ENCODE measurements around the gene PPP6C. TPM values are rescaled to one million over a fixed set of nuclear protein-coding genes. Genes with fewer than 3 reads are reported as not detected.
"Not testable (repeated sequence)": the region's sequence is repeated elsewhere in the genome, so short reads cannot be mapped to it uniquely, and the experiment has no call there.

The PPP6C gene
- 28.3 and 29.7 TPM in 2 replicates for total RNA-seq

DNA sequence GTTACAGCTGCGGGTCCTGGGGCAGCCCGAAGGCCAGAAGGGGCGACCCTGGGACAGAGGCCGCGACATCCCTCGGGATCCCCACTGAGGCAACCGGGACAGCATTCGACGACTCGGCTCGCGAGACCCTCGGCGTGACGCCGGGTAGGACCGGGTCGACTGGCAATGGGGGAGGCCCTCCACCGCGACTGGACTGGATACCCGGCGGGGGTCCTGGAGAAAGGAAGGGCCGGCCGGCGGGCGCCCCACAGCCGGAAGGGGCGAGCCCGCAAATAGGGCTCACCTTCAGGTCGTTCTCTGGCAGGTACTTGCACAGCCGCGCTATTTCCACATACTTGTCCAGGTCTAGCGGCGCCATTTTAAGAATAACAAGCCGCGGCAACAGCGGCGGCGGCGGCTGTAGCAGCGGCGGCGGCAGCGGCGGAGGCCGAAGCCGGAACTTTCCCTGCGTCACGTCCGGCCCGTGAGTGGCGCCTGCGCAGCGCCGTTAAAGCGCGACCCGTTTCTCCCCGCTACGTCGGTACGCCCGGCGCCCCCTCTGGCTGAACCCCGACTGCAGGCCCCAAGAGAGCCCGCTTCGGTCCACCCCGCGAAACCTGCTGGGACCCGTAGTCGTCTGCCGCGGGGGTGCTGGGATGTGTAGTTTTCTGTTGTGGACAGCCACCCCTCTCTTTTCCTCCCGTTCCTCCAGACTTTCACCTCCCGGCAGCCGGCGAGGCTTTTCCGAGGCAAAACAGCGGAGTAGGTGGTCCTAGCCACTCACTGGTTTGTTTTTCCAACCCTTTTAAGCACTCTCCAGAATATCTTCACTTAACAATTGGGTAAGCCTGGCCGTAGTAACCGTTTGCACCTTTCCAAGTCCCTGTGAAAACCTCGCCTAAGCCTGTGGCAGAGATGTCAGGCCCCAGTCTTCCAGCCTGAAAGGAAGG, at the start of gene PPP6C:
TSS of gene PPP6C (minus strand) at position 443 of the 929 bp plus-strand sequence. CDS start at position 358, 85 bp downstream.
- DNase-seq (ENCODE audit: low read depth) = peak; percentile 56
- H3K4me3 ChIP-seq (ENCODE audit: low read depth, low read length) = peak within 1 kb of the TSS; percentile 88
- TF ChIP-seq, protein P1, sequence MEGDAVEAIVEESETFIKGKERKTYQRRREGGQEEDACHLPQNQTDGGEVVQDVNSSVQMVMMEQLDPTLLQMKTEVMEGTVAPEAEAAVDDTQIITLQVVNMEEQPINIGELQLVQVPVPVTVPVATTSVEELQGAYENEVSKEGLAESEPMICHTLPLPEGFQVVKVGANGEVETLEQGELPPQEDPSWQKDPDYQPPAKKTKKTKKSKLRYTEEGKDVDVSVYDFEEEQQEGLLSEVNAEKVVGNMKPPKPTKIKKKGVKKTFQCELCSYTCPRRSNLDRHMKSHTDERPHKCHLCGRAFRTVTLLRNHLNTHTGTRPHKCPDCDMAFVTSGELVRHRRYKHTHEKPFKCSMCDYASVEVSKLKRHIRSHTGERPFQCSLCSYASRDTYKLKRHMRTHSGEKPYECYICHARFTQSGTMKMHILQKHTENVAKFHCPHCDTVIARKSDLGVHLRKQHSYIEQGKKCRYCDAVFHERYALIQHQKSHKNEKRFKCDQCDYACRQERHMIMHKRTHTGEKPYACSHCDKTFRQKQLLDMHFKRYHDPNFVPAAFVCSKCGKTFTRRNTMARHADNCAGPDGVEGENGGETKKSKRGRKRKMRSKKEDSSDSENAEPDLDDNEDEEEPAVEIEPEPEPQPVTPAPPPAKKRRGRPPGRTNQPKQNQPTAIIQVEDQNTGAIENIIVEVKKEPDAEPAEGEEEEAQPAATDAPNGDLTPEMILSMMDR (conservative IDR thresholded peaks at IDR 0.05; ENCODE audit: low read depth, low read length) = peak; percentile 58

DNA sequence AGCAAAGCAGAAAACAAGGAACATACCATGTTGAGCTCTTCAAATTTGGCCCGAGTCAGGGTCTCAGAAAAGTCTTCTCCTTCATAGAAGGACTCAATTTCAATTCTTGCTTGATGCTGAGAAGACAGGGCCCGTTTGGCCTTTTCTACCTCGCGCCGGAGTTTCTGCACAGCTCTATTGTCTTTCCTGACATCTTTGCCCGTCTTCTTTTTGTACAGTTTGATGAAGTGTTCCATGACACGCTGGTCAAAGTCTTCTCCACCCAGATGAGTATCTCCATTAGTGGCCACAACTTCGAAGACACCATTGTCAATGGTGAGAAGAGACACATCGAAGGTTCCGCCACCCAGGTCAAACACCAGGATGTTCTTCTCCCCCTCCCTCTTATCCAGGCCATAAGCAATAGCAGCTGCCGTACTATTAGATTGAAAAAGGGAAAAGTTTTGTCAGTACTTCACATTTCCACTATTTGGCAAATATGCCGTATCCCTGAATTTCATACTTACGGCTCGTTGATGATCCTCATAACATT, 49.4 kb upstream of the PPP6C start:
- TF ChIP-seq, protein P1 (conservative IDR thresholded peaks at IDR 0.05; ENCODE audit: low read depth, low read length) = no peak
- H3K4me3 ChIP-seq (ENCODE audit: low read depth, low read length) = peak overlapping the region; percentile 84
- DNase-seq (ENCODE audit: low read depth) = no peak

DNA sequence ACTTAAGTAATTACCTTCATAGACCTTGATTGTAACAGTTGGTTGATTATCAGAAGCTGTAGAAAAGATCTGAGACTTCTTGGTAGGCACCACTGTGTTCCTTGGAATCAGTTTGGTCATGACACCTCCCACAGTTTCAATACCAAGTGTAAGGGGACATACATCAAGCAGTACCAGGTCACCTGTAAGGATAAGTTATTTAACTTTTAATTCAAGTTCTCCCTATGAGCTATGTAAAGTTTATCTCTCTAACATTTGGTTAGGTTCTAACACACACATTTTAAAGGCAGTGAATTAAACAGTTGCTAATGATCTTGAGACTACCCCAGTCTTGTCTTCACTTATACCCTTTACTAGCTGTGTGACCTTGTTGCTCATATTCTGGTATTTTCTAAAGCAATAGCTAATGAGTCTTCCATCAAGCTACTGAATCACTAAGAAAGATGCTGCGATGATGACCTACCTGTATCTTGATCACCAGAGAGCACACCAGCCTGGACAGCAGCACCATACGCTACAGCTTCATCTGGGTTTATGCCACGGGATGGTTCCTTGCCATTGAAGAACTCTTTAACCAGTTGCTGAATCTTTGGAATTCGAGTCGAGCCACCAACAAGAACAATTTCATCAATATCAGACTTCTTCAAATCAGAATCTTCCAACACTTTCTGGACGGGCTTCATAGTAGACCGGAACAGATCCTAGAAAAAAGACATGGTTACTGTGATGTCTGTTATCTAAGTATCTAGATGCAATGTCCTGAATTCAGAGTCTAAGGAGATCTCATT, 48.7 kb upstream of the PPP6C start:
- TF ChIP-seq, protein P1 (conservative IDR thresholded peaks at IDR 0.05; ENCODE audit: low read depth, low read length) = no peak
- H3K4me3 ChIP-seq (ENCODE audit: low read depth, low read length) = peak overlapping the region; percentile 84

DNA sequence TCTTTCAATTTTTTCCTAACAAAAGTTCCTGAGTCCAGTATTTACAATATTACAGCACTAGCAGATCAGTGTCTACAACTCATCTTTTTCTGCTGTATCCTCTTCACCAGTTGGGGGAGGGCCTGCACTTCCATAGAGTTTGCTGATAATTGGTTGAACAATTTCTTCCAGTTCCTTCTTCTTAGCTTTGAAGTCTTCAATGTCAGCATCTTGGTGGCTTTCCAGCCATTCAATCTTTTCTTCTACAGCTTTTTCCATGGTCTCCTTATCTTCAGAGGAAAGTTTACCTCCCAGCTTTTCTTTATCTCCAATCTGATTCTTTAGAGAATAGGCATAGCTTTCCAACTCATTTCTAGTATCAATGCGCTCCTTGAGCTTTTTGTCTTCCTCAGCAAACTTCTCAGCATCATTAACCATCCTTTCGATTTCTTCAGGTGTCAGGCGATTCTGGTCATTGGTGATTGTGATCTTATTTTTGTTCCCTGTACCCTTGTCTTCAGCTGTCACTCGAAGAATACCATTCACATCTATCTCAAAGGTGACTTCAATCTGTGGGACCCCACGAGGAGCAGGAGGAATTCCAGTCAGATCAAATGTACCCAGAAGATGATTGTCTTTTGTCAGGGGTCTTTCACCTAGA, 47.0 kb upstream of the PPP6C start:
- peak overlapping the region; percentile 17 for H3K4me3 ChIP-seq (ENCODE audit: low read depth, low read length)
- not testable (repeated sequence) for DNase-seq (ENCODE audit: low read depth)

More for the DNA sequence above, 48.7 kb upstream of the PPP6C start:
- DNase-seq (ENCODE audit: low read depth) = no peak

DNA sequence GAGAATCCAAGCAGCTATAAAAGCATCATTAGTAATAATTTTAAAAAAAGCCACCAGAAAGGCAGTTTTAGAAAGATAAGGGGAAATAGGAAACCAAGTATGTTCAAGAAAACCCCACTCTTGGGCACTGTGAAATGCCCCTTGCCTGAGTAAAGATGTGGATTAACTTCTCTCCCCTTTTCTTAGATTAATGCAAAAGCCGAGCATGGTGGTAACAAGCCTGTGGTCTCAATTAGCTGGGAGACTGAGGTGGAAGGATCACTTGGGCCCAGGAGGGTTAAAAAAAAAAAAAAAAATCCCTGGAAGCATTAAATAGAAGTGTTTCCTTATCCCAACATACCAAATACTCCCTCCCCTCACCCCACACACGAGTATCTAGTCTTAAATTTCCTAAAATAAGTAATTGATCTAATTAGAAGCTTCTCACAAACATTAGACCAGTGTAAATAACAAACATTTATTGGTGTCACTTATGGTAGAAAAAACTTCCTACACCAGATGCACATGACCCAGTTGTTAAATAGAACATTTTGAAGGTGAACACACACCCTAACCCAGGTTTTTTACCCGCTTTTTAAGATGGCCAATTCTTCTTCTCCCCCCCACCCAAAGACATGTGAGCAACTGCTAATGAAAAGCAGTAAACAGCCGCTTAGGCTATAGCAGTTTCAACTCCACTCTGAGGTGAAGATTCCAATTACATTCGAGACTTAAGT, 46.4 kb upstream of the PPP6C start:
- peak overlapping the region; percentile 17 for H3K4me3 ChIP-seq (ENCODE audit: low read depth, low read length)
- TF ChIP-seq, protein P1 (conservative IDR thresholded peaks at IDR 0.05; ENCODE audit: low read depth, low read length) = no peak
- no peak for DNase-seq (ENCODE audit: low read depth)

DNA sequence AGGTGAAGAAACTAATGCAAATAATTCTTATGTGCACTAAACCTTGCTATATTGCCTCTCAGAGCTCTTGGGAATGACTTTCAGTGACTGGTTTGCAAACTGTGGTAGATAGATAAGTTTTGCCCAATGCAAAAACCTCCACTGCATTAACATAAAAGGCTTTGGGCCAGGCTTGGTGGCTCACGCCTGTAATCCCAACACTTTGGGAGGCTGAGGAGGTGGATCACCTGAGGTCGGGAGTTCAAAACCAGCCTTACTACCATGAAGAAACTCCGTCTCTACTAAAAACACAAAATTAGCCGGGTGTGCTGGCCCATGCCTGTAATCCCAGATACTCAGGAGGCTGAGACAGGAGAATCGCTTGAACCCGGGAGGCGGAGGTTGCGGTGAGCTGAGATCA, 44.5 kb upstream of the PPP6C start:
- not testable (repeated sequence) for DNase-seq (ENCODE audit: low read depth); H3K4me3 ChIP-seq (ENCODE audit: low read depth, low read length)

DNA sequence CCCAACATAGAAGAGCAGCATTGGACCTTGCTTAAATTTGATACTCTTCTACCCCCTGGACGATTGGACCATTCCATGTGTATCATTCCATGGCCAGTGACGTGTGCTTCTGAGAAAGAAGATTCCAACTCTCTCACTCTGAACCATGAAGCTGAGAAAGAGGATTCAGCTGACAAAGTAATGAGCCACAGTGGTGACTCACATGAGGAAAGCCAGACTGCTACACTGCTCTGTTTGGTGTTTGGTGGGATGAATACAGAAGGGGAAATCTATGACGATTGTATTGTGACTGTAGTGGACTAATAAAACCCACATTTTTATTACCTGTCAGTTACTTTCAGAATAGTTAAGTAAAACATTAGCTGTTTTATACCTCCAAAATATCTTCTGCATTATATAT, 44.1 kb upstream of the PPP6C start:
- DNase-seq (ENCODE audit: low read depth) = peak; percentile 96
- H3K4me3 ChIP-seq (ENCODE audit: low read depth, low read length) = no peak overlapping the region
- TF ChIP-seq, protein P1 (conservative IDR thresholded peaks at IDR 0.05; ENCODE audit: low read depth, low read length) = no peak

All from epithelial cell of proximal tubule (primary cell).